IPS DF 6.9 (cell line): ENCODE results near the gene LTBP1.
A peak's percentile ranks its signal among the peaks of the same experiment; 100 is the strongest.

Source experiments
- DNase-seq: peaks from one replicate; pipeline ENCODE4 v3.0.0-alpha.2; 2013; ENCODE audit warnings: low read depth, low spot score
- H3K27ac ChIP-seq: one replicate; pipeline ENCODE4 v1.5.1; 2013; ENCODE audit warnings: low read length, control low read depth
- H3K27me3 ChIP-seq: 2 replicates; pipeline ENCODE4 v1.6.1; 2013; ENCODE audit warnings: mild to moderate bottlenecking, low read length; ENCODE audit not compliant: control insufficient read depth, insufficient read depth
- H3K36me3 ChIP-seq: 2 replicates; pipeline ENCODE4 v1.6.1; 2013; ENCODE audit warnings: low read length; ENCODE audit not compliant: control insufficient read depth, insufficient read depth
- H3K4me1 ChIP-seq: 2 replicates; pipeline ENCODE4 v1.6.1; 2013; ENCODE audit warnings: low read length; ENCODE audit not compliant: control insufficient read depth, insufficient read depth
- H3K4me3 ChIP-seq: 2 replicates; pipeline ENCODE4 v1.5.1; 2013; ENCODE audit warnings: mild to moderate bottlenecking, low read length
- H3K9me3 ChIP-seq: 2 replicates; pipeline ENCODE4 v1.6.1; 2013; ENCODE audit warnings: low read length, inconsistent platforms; ENCODE audit not compliant: control insufficient read depth, insufficient read depth
- WGBS: extraction: QIAGEN DNeasy Blood & Tissue Kit; methylation state at CpG from one replicate; pipeline ENCODE4 v1.1.7; 2013; ENCODE audit warnings: mixed read lengths, missing lambda C conversion rate; ENCODE audit not compliant: insufficient read length, insufficient coverage; 5-methylcytosine and 5-hydroxymethylcytosine counted together

Gene LTBP1

DNA sequence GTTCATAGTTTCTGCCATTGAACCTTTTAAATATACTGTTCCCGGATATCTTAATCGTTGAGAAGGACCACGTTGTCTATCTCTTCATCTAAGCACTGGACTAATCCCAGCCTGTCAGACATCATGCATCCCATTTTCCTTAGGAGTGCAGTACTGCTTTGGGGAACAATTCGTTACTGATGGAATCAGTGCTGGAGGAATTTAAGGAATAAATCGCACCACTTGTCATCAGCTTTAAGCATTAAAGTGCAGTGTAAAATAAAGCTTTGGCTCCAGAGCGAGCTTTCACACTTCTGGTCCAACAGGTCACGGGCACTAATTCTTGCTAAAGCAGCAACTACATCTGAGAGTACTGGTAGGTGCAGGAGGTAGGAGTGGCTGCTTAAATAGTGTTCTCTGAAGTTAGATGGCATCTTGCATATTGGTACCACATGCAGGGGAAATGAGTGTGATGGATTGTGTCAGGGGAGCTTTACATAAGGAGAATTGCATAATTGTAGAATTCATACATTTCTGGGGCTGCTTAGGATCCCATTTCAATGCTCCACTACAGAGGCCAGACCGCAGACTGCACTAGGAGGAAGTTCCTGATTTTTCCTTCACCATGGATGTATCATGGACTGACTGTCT, 424.0 kb downstream of the LTBP1 start:
- DNase-seq, result no peak
- H3K4me3 ChIP-seq, result no peak overlapping the region
- no peaks in the 10 kb centered on the region for H3K27me3 ChIP-seq
- H3K36me3 ChIP-seq, result no peaks in the 10 kb centered on the region
- H3K9me3 ChIP-seq, result no peaks in the 10 kb centered on the region
- no CpG with 5 or more reads among the region's 8 CpGs for WGBS
- no peak overlapping the region for H3K27ac ChIP-seq
- H3K4me1 ChIP-seq, result no peaks in the 10 kb centered on the region

GRCh38 chr2:33371304-33372090, 424.7 kb downstream of the LTBP1 start:
- Histone ChIP-seq H3K36me3 (no peaks in the 10 kb centered on the region), H3K4me3 (no peak overlapping the region), H3K27ac (no peak overlapping the region), H3K27me3 (no peaks in the 10 kb centered on the region), H3K4me1 (no peaks in the 10 kb centered on the region), H3K9me3 (no peaks in the 10 kb centered on the region)
- WGBS, result no CpG with 5 or more reads among the region's 8 CpGs
- no peak for DNase-seq

- peak; percentile 35 for DNase-seq
- WGBS, result no CpG with 5 or more reads among the region's 5 CpGs
- no peaks in the 10 kb centered on the region for H3K4me1 ChIP-seq
- no peak overlapping the region for H3K4me3 ChIP-seq
- no peaks in the 10 kb centered on the region for H3K9me3 ChIP-seq
- no peak overlapping the region for H3K27ac ChIP-seq
- no peaks in the 10 kb centered on the region for H3K36me3 ChIP-seq
- no peaks in the 10 kb centered on the region for H3K27me3 ChIP-seq
Measured at GRCh38 chr2:33372940-33373553, 426.3 kb downstream of the LTBP1 start.

DNA sequence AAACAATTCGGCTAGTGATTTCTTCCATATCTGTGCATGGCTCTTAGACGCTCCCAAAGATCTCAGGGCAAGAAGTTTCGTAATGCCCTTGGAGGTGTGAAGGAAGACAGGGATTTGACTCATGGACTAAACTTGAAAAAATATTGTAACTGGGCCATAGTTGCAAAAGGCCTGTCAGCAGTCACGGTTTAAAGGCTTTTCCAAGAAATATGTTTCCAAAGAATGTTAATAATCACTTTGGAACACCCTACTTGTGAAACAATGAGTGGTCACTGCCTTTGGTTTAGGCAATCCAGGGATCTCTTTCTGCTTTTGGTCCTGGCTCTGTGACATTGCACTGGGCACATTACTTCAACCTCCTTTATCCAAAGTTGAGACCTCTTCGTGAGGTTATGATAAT, 427.2 kb downstream of the LTBP1 start:
- WGBS, result no CpG with 5 or more reads among the region's 5 CpGs
- no peak for DNase-seq
- H3K36me3 ChIP-seq, result no peaks in the 10 kb centered on the region

GRCh38 chr2:33375054-33375453, 428.3 kb downstream of the LTBP1 start:
- no CpG with 5 or more reads among the region's 7 CpGs for WGBS
- Histone ChIP-seq H3K36me3 (no peaks in the 10 kb centered on the region), H3K9me3 (no peaks in the 10 kb centered on the region), H3K4me3 (no peak overlapping the region), H3K4me1 (no peaks in the 10 kb centered on the region), H3K27me3 (no peaks in the 10 kb centered on the region), H3K27ac (no peak overlapping the region)
- DNase-seq, result no peak

More for the DNA sequence above, 427.2 kb downstream of the LTBP1 start:
- H3K27ac ChIP-seq, result no peak overlapping the region
- no peaks in the 10 kb centered on the region for H3K27me3 ChIP-seq
- H3K9me3 ChIP-seq, result no peaks in the 10 kb centered on the region
- no peaks in the 10 kb centered on the region for H3K4me1 ChIP-seq
- H3K4me3 ChIP-seq, result no peak overlapping the region

DNA sequence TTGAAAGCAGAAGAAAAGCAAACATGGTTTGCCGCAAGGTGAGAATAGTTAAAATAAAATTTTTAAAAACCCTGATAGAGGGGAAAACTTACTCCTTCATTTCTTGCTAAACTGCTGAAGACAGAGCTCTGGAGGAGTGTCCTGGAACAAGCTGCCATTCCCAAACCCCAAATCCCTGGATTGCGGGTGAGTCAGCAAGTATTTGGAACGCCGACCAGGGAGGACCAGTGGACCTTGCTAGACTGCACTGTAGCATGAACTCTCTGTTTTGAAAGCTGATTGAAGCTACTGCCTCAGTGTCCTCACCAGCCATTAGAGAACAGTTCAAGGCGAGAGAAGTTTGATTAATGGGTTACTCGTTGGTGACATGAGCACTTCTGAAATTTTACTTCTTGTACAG, 430.3 kb downstream of the LTBP1 start:
- WGBS, result no CpG with 5 or more reads among the region's 6 CpGs
- Histone ChIP-seq H3K27ac (no peak overlapping the region), H3K9me3 (no peaks in the 10 kb centered on the region), H3K36me3 (no peaks in the 10 kb centered on the region), H3K27me3 (no peaks in the 10 kb centered on the region), H3K4me1 (no peaks in the 10 kb centered on the region), H3K4me3 (no peak overlapping the region)
- DNase-seq, result no peak

DNA sequence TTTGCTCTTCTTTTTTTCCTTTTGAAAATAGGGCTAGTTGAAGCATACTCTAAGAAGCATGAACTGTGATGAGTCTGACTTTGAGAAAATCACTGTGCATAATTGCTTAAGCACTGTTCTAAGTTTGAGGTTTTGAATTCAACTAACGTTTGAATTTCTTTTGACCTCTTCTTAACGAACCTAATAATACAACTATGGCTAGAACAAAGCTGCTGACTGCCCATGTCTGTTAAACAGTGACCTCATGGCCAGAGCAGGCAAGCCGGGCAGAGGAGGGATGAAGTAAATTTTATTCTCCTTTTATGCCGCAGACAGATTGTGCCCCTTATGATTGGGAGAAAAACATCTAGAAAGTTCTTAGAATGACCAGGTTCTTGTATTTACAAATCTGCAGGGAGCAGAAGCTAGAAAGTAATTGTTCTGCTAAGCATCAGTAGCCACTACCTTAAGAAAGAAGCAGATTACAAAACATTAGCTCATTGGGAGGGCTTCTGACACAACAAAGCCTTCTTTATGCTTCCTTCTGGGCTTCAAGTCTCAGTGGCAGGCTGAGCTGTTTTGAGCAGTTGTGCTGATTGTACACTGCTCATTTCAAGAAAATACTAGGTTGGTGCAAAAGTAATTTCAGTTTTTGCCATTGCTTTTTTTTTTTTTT, 431.9 kb downstream of the LTBP1 start:
- no peaks in the 10 kb centered on the region for H3K9me3 ChIP-seq
- no CpG with 5 or more reads among the region's 4 CpGs for WGBS
- no peaks in the 10 kb centered on the region for H3K27me3 ChIP-seq
- H3K27ac ChIP-seq, result no peak overlapping the region
- H3K4me1 ChIP-seq, result no peaks in the 10 kb centered on the region
- no peaks in the 10 kb centered on the region for H3K36me3 ChIP-seq
- no peak for DNase-seq
- no peak overlapping the region for H3K4me3 ChIP-seq

- H3K36me3 ChIP-seq, result no peaks in the 10 kb centered on the region
- peak; percentile 20 for DNase-seq
- no peaks in the 10 kb centered on the region for H3K4me1 ChIP-seq
- H3K27me3 ChIP-seq, result no peaks in the 10 kb centered on the region
- H3K27ac ChIP-seq, result no peak overlapping the region
- WGBS, result no CpG with 5 or more reads among the region's 8 CpGs
- no peak overlapping the region for H3K4me3 ChIP-seq
- H3K9me3 ChIP-seq, result no peaks in the 10 kb centered on the region
Measured at GRCh38 chr2:33380001-33380609, 433.4 kb downstream of the LTBP1 start.

DNA sequence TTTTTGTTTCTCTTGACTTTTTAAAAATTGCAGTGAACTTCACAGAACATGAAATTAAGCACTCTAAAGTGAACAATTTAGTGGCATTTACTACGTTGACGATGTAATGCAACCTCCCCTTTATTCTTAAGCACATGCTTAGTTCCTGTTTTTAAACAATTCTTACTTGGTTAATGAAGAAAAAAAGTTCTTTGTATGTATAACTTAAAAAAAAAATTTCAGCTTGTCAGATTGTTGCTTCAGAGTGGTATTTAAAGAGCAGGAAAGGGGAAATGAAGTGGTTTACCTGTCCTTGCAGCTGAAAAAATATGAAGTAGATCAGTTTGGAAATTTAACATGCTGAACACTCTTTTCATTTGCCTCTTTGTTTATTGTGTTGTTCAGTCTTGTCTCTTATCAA, 434.0 kb downstream of the LTBP1 start:
- no peaks in the 10 kb centered on the region for H3K9me3 ChIP-seq
- no peaks in the 10 kb centered on the region for H3K36me3 ChIP-seq
- no peak for DNase-seq
- H3K27me3 ChIP-seq, result no peaks in the 10 kb centered on the region
- no peaks in the 10 kb centered on the region for H3K4me1 ChIP-seq
- no peak overlapping the region for H3K27ac ChIP-seq
- no peak overlapping the region for H3K4me3 ChIP-seq
- WGBS, result no CpG with 5 or more reads among the region's 2 CpGs

DNA sequence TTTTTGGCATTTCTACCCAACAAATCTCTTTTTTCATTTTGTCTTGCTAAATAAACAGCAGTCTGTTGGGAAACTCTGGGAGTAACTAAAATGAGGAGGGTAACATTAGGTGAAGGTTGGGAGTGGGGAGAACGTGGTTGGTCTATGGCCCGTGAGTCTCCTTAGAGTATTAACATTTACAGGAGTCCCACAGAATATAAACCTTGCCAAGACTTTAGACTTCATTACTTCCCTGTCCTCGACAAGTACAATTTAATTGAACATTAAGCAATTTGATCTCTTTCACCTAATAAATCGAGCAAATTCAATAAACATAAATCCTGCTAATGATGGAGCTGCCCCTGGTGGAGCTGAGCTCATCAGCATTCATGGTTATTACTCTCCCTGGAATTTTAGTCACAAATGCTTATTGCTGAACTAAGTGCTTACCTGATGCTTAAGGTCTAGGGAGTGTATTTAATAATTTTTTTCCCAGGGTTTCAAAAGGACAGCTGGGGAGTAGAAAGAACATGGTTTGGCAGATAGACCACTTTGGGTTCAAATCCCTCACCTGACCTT, 434.6 kb downstream of the LTBP1 start:
- no peaks in the 10 kb centered on the region for H3K27me3 ChIP-seq
- H3K9me3 ChIP-seq, result no peaks in the 10 kb centered on the region
- H3K4me3 ChIP-seq, result no peak overlapping the region
- H3K27ac ChIP-seq, result no peak overlapping the region
- DNase-seq, result no peak
- no CpG with 5 or more reads among the region's 4 CpGs for WGBS
- no peaks in the 10 kb centered on the region for H3K4me1 ChIP-seq
- no peaks in the 10 kb centered on the region for H3K36me3 ChIP-seq
